Gastroesophageal sphincter (tissue), 4 donors: ENCODE data around the gene ZMIZ2. TPM values are rescaled to one million over a fixed set of nuclear protein-coding genes. Genes with fewer than 3 reads are reported as not detected.

Experiments
- ATAC-seq: fragments of 150-250 bp; one replicate; pipeline ENCODE4 v1.9.1; 2016; ENCODE audit warnings: mild to moderate bottlenecking, moderate library complexity
- H3K27ac ChIP-seq, 4 donors: fragments of 200-600 bp; sonication (generic) in 3 of 4; 1 replicate in 3 of 4; 2 replicates in 1 of 4; pipeline ENCODE4 v1.5.1; 2016 to 2019
- H3K27me3 ChIP-seq: fragments of 200-600 bp; sonication (generic); one replicate; pipeline ENCODE4 v1.5.1; 2019
- H3K36me3 ChIP-seq, 2 donors: fragments of 200-600 bp; sonication (generic); one replicate each; pipeline ENCODE4 v1.5.1; 2019; ENCODE audit warnings: control low read depth in 1 of 2
- H3K4me1 ChIP-seq, 3 donors: fragments of 200-600 bp; sonication (generic); 1 replicate in 2 of 3; 2 replicates in 1 of 3; pipeline ENCODE4 v1.5.1; 2016 to 2019; ENCODE audit warnings: control low read depth in 2 of 3
- H3K4me3 ChIP-seq, 2 donors: fragments of 200-600 bp; sonication (generic); one replicate each; pipeline ENCODE4 v1.5.1; 2019; ENCODE audit warnings: mild to moderate bottlenecking in 1 of 2, moderate library complexity in 1 of 2
- H3K9me3 ChIP-seq, 3 donors: fragments of 200-600 bp; sonication (generic); one replicate each; pipeline ENCODE4 v1.5.1; 2017 to 2019; ENCODE audit warnings: control low read depth in 2 of 3
- EP300 ChIP-seq: sonication (generic); formaldehyde crosslinking; IDR thresholded peaks from one replicate; pipeline ENCODE4 v1.6.1; 2017; ENCODE audit warnings: antibody characterized with exemption, mild to moderate bottlenecking
- POLR2A ChIP-seq, 2 donors: fragments of 450-650 bp; IDR thresholded peaks; one replicate each; pipeline ENCODE4 v1.6.1; 2017; ENCODE audit warnings: antibody characterized with exemption in 2 of 2, mild to moderate bottlenecking in 2 of 2, moderate library complexity in 1 of 2
- POLR2AphosphoS5 ChIP-seq: sonication (generic); formaldehyde crosslinking; IDR thresholded peaks from one replicate; pipeline ENCODE4 v1.6.1; 2017; ENCODE audit warnings: antibody characterized with exemption
- WGBS, 2 donors: methylation state at CpG; one replicate each; pipeline ENCODE4 v1.1.5; 2018; ENCODE audit warnings: low coverage in 1 of 2; 5-methylcytosine and 5-hydroxymethylcytosine counted together
- total RNA-seq, 4 donors: library from RNA; depleted of rRNA; stranded (reverse); fragments of >200 nt; gene quantifications; one replicate each; pipeline ENCODE4 v1.1.0, GENCODE V29; 2016
- TF ChIP-seq, protein P1 (sequence below), 4 experiments: fragments of 200-600 bp in 2 of 4; fragments of 450-650 bp in 2 of 4; sonication (generic) in 1 of 4; IDR thresholded peaks; one replicate each; pipeline ENCODE4 v1.5.1; 2017 to 2019; ENCODE audit warnings: antibody characterized with exemption in 4 of 4, mild to moderate bottlenecking in 2 of 4, moderate library complexity in 2 of 4

ZMIZ2 gene
- total RNA-seq, 4 donors from 2014 or later, result 12.7 to 28.0 (median 20.5) TPM

DNA sequence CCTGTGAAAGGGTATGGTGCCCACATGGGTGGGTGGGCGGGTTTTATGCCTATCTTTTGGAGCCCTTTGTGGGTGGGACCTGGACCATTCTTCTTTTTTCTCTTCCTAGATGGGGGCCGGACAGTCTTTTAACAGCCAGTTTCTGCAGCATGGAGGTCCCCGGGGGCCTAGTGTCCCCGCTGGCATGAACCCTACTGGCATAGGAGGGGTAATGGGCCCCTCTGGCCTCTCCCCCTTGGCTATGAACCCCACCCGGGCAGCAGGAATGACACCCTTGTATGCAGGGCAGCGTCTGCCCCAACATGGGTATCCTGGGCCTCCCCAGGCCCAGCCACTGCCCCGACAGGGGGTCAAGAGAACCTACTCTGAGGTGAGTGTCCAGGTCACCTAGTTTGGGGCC lies 9.1 kb downstream of the ZMIZ2 start:
- Histone ChIP-seq H3K27me3 (no peaks in the 10 kb centered on the region), H3K27ac (peak overlapping the region in 2 of 4 donors; percentile 24 to 68), H3K9me3 (no peaks in the 10 kb centered on the region), H3K36me3 (peaks cover 0 to 61% of the 10 kb centered on the region in 2 donors), H3K4me3 (no peak overlapping the region), H3K4me1 (peaks cover 0 to 59% (median 31%) of the 10 kb centered on the region in 3 donors)
- TF ChIP-seq POLR2AphosphoS5, result no peak
- TF ChIP-seq EP300, result no peak
- 77% methylated on average over 4 of the region's 7 CpGs; no CpG with 5 or more reads in 1 of the 2 donors for WGBS, 2 donors
- ATAC-seq, result no peak

DNA sequence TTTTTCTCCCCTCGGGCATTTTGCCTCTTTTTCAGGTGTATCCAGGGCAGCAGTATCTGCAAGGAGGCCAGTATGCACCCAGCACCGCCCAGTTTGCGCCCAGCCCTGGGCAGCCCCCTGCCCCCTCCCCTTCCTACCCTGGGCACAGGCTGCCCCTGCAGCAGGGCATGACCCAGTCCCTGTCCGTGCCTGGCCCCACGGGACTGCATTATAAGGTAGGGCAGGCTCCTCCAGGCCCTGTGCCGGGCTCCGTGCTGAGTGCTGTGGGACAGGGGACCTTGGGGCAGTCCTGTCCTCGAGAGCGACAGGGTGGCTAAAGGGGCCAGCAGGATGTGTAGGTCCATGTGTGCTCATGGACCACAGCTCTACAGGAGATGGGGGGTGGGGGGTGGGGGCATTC lies 10.6 kb downstream of the ZMIZ2 start:
- 95 to 100% methylated on average over 2 of the region's 9 CpGs for WGBS, 2 donors
- H3K36me3 ChIP-seq, result peaks cover 0 to 76% of the 10 kb centered on the region in 2 donors
- H3K4me3 ChIP-seq, result no peak overlapping the region
- no peak for ATAC-seq
- H3K4me1 ChIP-seq, result peaks cover 0 to 56% (median 31%) of the 10 kb centered on the region in 3 donors
- H3K9me3 ChIP-seq, result no peaks in the 10 kb centered on the region
- TF ChIP-seq POLR2AphosphoS5, result no peak
- no peak for TF ChIP-seq EP300
- TF ChIP-seq POLR2A (IDR thresholded peaks at IDR 0.05), result no peak
- TF ChIP-seq, protein P1, sequence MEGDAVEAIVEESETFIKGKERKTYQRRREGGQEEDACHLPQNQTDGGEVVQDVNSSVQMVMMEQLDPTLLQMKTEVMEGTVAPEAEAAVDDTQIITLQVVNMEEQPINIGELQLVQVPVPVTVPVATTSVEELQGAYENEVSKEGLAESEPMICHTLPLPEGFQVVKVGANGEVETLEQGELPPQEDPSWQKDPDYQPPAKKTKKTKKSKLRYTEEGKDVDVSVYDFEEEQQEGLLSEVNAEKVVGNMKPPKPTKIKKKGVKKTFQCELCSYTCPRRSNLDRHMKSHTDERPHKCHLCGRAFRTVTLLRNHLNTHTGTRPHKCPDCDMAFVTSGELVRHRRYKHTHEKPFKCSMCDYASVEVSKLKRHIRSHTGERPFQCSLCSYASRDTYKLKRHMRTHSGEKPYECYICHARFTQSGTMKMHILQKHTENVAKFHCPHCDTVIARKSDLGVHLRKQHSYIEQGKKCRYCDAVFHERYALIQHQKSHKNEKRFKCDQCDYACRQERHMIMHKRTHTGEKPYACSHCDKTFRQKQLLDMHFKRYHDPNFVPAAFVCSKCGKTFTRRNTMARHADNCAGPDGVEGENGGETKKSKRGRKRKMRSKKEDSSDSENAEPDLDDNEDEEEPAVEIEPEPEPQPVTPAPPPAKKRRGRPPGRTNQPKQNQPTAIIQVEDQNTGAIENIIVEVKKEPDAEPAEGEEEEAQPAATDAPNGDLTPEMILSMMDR (IDR thresholded peaks at IDR 0.05), result no peak
- no peaks in the 10 kb centered on the region for H3K27me3 ChIP-seq
- no peak overlapping the region for H3K27ac ChIP-seq

DNA sequence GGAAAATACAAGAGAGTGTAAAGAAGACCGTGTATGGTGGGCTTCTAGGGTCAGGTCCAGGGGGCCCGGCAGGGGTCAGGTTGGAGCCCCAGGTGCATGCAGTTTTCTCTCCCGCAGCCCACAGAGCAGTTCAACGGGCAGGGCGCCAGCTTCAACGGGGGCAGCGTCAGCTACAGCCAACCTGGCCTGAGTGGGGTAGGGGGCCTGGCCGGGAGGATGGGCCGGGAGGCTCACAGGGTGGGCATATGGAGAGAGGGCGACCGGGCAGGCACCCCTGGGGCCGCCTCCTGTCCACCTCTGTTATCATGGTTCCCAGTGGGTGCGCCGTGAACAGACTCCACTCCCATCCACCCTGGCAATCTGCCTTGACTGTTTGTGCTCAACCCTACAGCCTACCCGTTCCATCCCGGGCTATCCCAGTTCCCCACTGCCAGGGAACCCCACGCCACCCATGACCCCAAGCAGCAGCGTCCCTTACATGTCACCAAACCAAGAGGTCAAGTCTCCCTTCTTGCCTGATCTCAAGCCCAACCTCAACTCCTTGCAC lies 11.5 kb downstream of the ZMIZ2 start:
- Histone ChIP-seq H3K4me1 (peaks cover 0 to 47% (median 24%) of the 10 kb centered on the region in 3 donors), H3K36me3 (peaks cover 0 to 85% of the 10 kb centered on the region in 2 donors), H3K9me3 (no peaks in the 10 kb centered on the region), H3K27me3 (no peaks in the 10 kb centered on the region), H3K4me3 (no peak overlapping the region), H3K27ac (no peak overlapping the region)
- WGBS, 2 donors, result 87% methylated on average over 3 of the region's 18 CpGs; no CpG with 5 or more reads in 1 of the 2 donors
- no peak for ATAC-seq
- TF ChIP-seq EP300 (no peak), POLR2AphosphoS5 (no peak), POLR2A (IDR thresholded peaks at IDR 0.05) (no peak)
- TF ChIP-seq, protein P1 (IDR thresholded peaks at IDR 0.05), result no peak

DNA sequence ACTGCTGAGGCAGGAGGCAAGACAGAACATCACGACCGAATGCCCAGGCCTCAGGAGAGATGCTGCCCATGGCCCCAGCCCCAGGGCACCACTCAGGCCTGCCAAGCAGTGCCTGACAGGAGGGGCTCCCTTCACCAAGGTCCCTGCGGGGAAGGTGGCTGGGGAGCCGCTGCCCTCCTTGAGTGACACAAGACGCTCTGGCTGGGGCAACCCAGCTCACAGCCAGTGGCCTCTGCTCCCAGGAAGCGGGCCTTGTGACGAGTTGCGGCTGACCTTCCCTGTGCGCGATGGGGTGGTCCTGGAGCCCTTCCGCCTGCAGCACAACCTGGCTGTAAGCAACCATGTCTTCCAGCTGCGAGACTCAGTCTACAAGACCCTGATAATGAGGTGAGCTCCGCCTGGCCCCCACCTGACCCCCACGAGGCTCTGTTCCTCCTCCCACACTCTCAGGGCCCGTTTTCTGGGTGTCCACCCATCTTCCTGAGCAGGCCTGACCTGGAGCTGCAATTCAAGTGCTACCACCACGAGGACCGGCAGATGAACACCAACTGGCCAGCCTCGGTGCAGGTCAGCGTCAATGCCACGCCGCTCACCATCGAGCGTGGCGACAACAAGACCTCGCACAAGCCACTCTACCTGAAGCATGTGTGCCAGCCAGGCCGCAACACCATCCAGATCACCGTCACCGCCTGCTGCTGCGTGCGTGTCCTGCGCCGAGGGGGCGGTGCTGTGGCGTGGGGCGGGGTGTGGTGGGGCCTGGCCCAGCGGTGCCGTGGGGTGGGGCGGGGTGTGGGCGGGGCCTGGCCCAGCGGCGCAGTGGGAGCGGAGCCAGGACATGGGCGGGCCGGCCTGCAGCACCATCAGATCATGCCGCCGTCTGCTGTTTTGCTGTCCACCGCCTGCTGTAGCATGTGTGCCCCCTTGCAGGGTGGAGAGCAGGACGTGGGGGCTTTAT lies 12.8 kb downstream of the ZMIZ2 start:
- ATAC-seq, result peak; percentile 67
- peak overlapping the region in 3 of 4 donors; percentile 22 to 76 (median 42) for H3K27ac ChIP-seq
- H3K9me3 ChIP-seq, result no peaks in the 10 kb centered on the region
- no peaks in the 10 kb centered on the region for H3K27me3 ChIP-seq
- peak overlapping the region in 1 of 2 donors; percentile 11 for H3K4me3 ChIP-seq
- WGBS, 2 donors, result 47% methylated on average over 5 of the region's 48 CpGs; no CpG with 5 or more reads in 1 of the 2 donors
- H3K36me3 ChIP-seq, result peaks cover 0 to 98% of the 10 kb centered on the region in 2 donors
- H3K4me1 ChIP-seq, result peaks cover 0 to 33% (median 11%) of the 10 kb centered on the region in 3 donors
- TF ChIP-seq, protein P1 (IDR thresholded peaks at IDR 0.05), result no peak
- no peak for TF ChIP-seq POLR2A (IDR thresholded peaks at IDR 0.05)
- no peak for TF ChIP-seq POLR2AphosphoS5
- no peak for TF ChIP-seq EP300

DNA sequence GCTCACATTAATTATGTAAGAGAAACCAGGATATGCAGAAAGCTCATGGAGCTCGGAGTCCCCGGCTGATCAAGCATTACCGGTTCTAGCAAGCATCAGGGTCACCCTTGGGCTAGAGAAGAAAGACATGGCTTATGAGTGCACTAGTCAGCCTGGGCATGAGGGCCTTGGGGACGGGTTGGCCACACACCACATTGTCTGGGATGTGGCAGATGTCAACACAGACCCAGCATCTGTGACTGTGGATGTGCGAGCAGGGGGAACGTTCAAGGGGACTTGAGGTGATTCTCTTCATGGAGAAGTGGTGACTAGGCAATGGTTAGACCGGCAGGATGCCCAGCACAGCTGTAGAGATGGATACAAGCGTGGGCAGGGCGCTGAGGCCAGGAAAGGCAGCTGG lies 13.7 kb downstream of the ZMIZ2 start:
- H3K4me3 ChIP-seq, result no peak overlapping the region
- peak overlapping the region in 1 of 4 donors; percentile 41 for H3K27ac ChIP-seq
- 69% methylated on average over 5 of the region's 9 CpGs; no CpG with 5 or more reads in 1 of the 2 donors for WGBS, 2 donors

More for the DNA sequence above, 13.7 kb downstream of the ZMIZ2 start:
- TF ChIP-seq EP300 (no peak), POLR2AphosphoS5 (no peak), POLR2A (IDR thresholded peaks at IDR 0.05) (no peak)
- TF ChIP-seq, protein P1 (IDR thresholded peaks at IDR 0.05), result no peak
- Histone ChIP-seq H3K4me1 (peaks cover 0 to 29% (median 3%) of the 10 kb centered on the region in 3 donors), H3K27me3 (no peaks in the 10 kb centered on the region), H3K36me3 (peaks cover 0 to 99% of the 10 kb centered on the region in 2 donors), H3K9me3 (no peaks in the 10 kb centered on the region)
- no peak for ATAC-seq
